ENCODE measurements around the gene AGMO. TPM values are rescaled to one million over a fixed set of nuclear protein-coding genes. Genes with fewer than 3 reads are reported as not detected.

Gene AGMO
- polyA plus RNA-seq, 3 donors: not detected

GRCh38 chr7:15440482-15440881 is 121.3 kb downstream of the AGMO start:
- no peak overlapping the region for H3K4me3 Mint-ChIP-seq
- no peaks in the 10 kb centered on the region for H3K27me3 ChIP-seq (ENCODE audit: control insufficient read depth in 2 of 2, insufficient read depth in 2 of 2, low read length in 2 of 2)
- no peaks in the 10 kb centered on the region for H3K36me3 ChIP-seq (replicated peaks in 1 of 2; ENCODE audit: control insufficient read depth in 1 of 2, insufficient read depth in 2 of 2, low read length in 2 of 2)
- peaks cover 0 to 12% of the 10 kb centered on the region in 2 donors for H3K9me3 ChIP-seq (replicated peaks in 1 of 2; ENCODE audit: control insufficient read depth in 1 of 2, insufficient read depth in 1 of 2, low read length in 2 of 2)
- no peak overlapping the region for H3K27ac Mint-ChIP-seq
- H4K20me1 ChIP-seq (ENCODE audit: insufficient read depth, low read length): no peaks in the 10 kb centered on the region
- peaks cover 0 to 7% (median 3%) of the 10 kb centered on the region in 7 donors for H3K9me3 Mint-ChIP-seq
- no peak overlapping the region for H3K27ac ChIP-seq (ENCODE audit: low read depth in 1 of 2, low read length in 2 of 2)
- H3K79me2 ChIP-seq (ENCODE audit: insufficient read depth, low read length): no peaks in the 10 kb centered on the region
- TF ChIP-seq CTCF (IDR thresholded peaks at IDR 0.05): no peak
- no peak overlapping the region for H3K9ac ChIP-seq (ENCODE audit: insufficient read depth, low read length, poor library complexity, severe bottlenecking)
- no peaks in the 10 kb centered on the region for H3K4me1 ChIP-seq (ENCODE audit: control insufficient read depth in 1 of 2, insufficient read depth in 2 of 2, low read length in 2 of 2)
- H3K4me3 ChIP-seq (replicated peaks in 1 of 3; ENCODE audit: low read depth in 2 of 3, low read length in 3 of 3): no peak overlapping the region
- no peaks in the 10 kb centered on the region for H3K36me3 Mint-ChIP-seq
- H2AFZ ChIP-seq (ENCODE audit: insufficient read depth, low read depth, low read length, poor library complexity, severe bottlenecking): no peak overlapping the region
- H3K4me2 ChIP-seq (replicated peaks; ENCODE audit: extremely low read depth, low read length, poor library complexity, severe bottlenecking): no peak overlapping the region
- intact Hi-C loops (cut with micrococcal nuclease): no loop called here
- H3K4me1 Mint-ChIP-seq: no peaks in the 10 kb centered on the region
- no peaks in the 10 kb centered on the region for H3K27me3 Mint-ChIP-seq (ENCODE audit: low read depth in 3 of 3)
- no peak for DNase-seq
- WGBS (ENCODE audit: insufficient coverage): no CpG with 5 or more reads among the region's 3 CpGs

GRCh38 chr7:15439853-15440252 is 122.0 kb downstream of the AGMO start:
- Histone ChIP-seq H3K4me1 (ENCODE audit: control insufficient read depth in 1 of 2, insufficient read depth in 2 of 2, low read length in 2 of 2) (no peaks in the 10 kb centered on the region), H3K27me3 (ENCODE audit: control insufficient read depth in 2 of 2, insufficient read depth in 2 of 2, low read length in 2 of 2) (no peaks in the 10 kb centered on the region), H2AFZ (ENCODE audit: insufficient read depth, low read depth, low read length, poor library complexity, severe bottlenecking) (no peak overlapping the region), H4K20me1 (ENCODE audit: insufficient read depth, low read length) (no peaks in the 10 kb centered on the region), H3K4me2 (replicated peaks; ENCODE audit: extremely low read depth, low read length, poor library complexity, severe bottlenecking) (no peak overlapping the region), H3K9me3 (replicated peaks in 1 of 2; ENCODE audit: control insufficient read depth in 1 of 2, insufficient read depth in 1 of 2, low read length in 2 of 2) (peaks cover 0 to 12% of the 10 kb centered on the region in 2 donors), H3K79me2 (ENCODE audit: insufficient read depth, low read length) (no peaks in the 10 kb centered on the region), H3K4me3 (replicated peaks in 1 of 3; ENCODE audit: low read depth in 2 of 3, low read length in 3 of 3) (no peak overlapping the region), H3K27ac (ENCODE audit: low read depth in 1 of 2, low read length in 2 of 2) (no peak overlapping the region), H3K36me3 (replicated peaks in 1 of 2; ENCODE audit: control insufficient read depth in 1 of 2, insufficient read depth in 2 of 2, low read length in 2 of 2) (no peaks in the 10 kb centered on the region), H3K9ac (ENCODE audit: insufficient read depth, low read length, poor library complexity, severe bottlenecking) (no peak overlapping the region)
- no peaks in the 10 kb centered on the region for H3K27me3 Mint-ChIP-seq (ENCODE audit: low read depth in 3 of 3)
- peaks cover 0 to 7% (median 3%) of the 10 kb centered on the region in 7 donors for H3K9me3 Mint-ChIP-seq
- no peak for TF ChIP-seq CTCF (IDR thresholded peaks at IDR 0.05)
- no peak overlapping the region for H3K27ac Mint-ChIP-seq
- no CpG with 5 or more reads among the region's 2 CpGs for WGBS (ENCODE audit: insufficient coverage)
- H3K36me3 Mint-ChIP-seq: no peaks in the 10 kb centered on the region
- no peaks in the 10 kb centered on the region for H3K4me1 Mint-ChIP-seq
- intact Hi-C loops (cut with micrococcal nuclease): no loop called here
- H3K4me3 Mint-ChIP-seq: no peak overlapping the region
- no peak for DNase-seq
